GM12873 (cell line): ENCODE measurements around the gene RBBP6.

Source experiments
- CTCF ChIP-seq: IDR thresholded peaks from 2 replicates; pipeline ENCODE4 v1.5.1; 2012; ENCODE audit warnings: low read depth, mild to moderate bottlenecking, moderate library complexity, low read length, control low read depth; ENCODE audit not compliant: insufficient read depth; ENCODE audit errors: missing control alignments

RBBP6 gene

GRCh38 chr16:24577167-24577566 is 37.8 kb downstream of the RBBP6 start:
- TF ChIP-seq CTCF = no peak

- TF ChIP-seq CTCF = peak; percentile 24
Observed at GRCh38 chr16:24580665-24581064, 41.3 kb downstream of the RBBP6 start.

GRCh38 chr16:24583494-24583893 is 44.1 kb downstream of the RBBP6 start:
- TF ChIP-seq CTCF = no peak

- TF ChIP-seq CTCF = no peak
Observed at GRCh38 chr16:24589997-24590396, 50.6 kb downstream of the RBBP6 start.

GRCh38 chr16:24598777-24599437 is 59.5 kb downstream of the RBBP6 start:
- TF ChIP-seq CTCF = no peak

- TF ChIP-seq CTCF = no peak
Observed at GRCh38 chr16:24609417-24609739, 70.0 kb downstream of the RBBP6 start.

- TF ChIP-seq CTCF = no peak
Observed at GRCh38 chr16:24609740-24610415, 70.5 kb downstream of the RBBP6 start.
